ENCODE measurements around the gene HIVEP3. TPM values are rescaled to one million over a fixed set of nuclear protein-coding genes. Genes with fewer than 3 reads are reported as not detected.

Gene HIVEP3
- polyA plus RNA-seq, 1 of the 3 experiments (the other 2 are of a cell fraction), result 6.4 TPM

GRCh38 chr1:41901551-41901950 lies 17.2 kb downstream of the HIVEP3 start:
- peaks cover 20% of the 10 kb centered on the region for H3K79me2 ChIP-seq (ENCODE audit: insufficient read depth)
- H3K36me3 ChIP-seq (replicated peaks in 1 of 2; ENCODE audit: control insufficient read depth in 1 of 2, insufficient read depth in 2 of 2, low read length in 1 of 2), result no peaks in the 10 kb centered on the region
- no peaks in the 10 kb centered on the region for H4K20me1 ChIP-seq (ENCODE audit: insufficient read depth)
- H3K4me1 ChIP-seq (ENCODE audit: control insufficient read depth in 1 of 2, insufficient read depth in 2 of 2, low read depth in 1 of 2, low read length in 1 of 2), result peaks cover 10 to 47% of the 10 kb centered on the region in 2 experiments; a peak in 3 of 4 replicates
- no peaks in the 10 kb centered on the region for H3K9me2 ChIP-seq
- CTCF ChIA-PET, result interaction anchor here (1.0 kb wide), 1 partner anchor 328 kb away, joined by 3 read pairs; no protein-coding TSS in a partner anchor
- H3K4me3 ChIP-seq (ENCODE audit: low read depth in 2 of 2, low read length in 1 of 2), result peak overlapping the region in 1 of 2 experiments; percentile 31; a peak in 1 of 4 replicates
- peak overlapping the region; percentile 79 for H3K4me2 ChIP-seq
- POLR2A ChIA-PET, result no interaction called here
- H3K27ac ChIP-seq (ENCODE audit: low read depth in 2 of 2, low read length in 1 of 2), result peak overlapping the region; percentile 51 to 89; a peak in 3 of 4 replicates
- H3K9me3 ChIP-seq, result no peaks in the 10 kb centered on the region
- 0 out of 2 replicates have a peak overlapping the region, but pooled peaks have one; percentile 4 for H2AFZ ChIP-seq (ENCODE audit: low read depth)
- no peak for TF ChIP-seq MAX (IDR thresholded peaks at IDR 0.05; ENCODE audit: low read depth)
- TF ChIP-seq ZBTB33 (IDR thresholded peaks at IDR 0.05; ENCODE audit: borderline replicate concordance, low read depth), result no peak
- DNase-seq, result no peak
- no peaks in the 10 kb centered on the region for H3K27me3 ChIP-seq (ENCODE audit: insufficient read depth)
- 54% methylated on average over 3 of the region's 3 CpGs for WGBS (ENCODE audit: low lambda C conversion rate)
- H3K9ac ChIP-seq, result peak overlapping the region; percentile 70
- peaks cover 28% of the 10 kb centered on the region for H3F3A ChIP-seq (replicated peaks; ENCODE audit: insufficient read depth)

GRCh38 chr1:41900603-41901444 lies 17.9 kb downstream of the HIVEP3 start:
- WGBS (ENCODE audit: low lambda C conversion rate), result 38% methylated on average over 9 of the region's 9 CpGs
- Histone ChIP-seq H3K27ac (ENCODE audit: low read depth in 2 of 2, low read length in 1 of 2) (peak overlapping the region; percentile 51 to 89; a peak in 3 of 4 replicates), H3K4me3 (ENCODE audit: low read depth in 2 of 2, low read length in 1 of 2) (peak overlapping the region; percentile 2 to 44; a peak in 2 of 4 replicates), H3K4me1 (ENCODE audit: control insufficient read depth in 1 of 2, insufficient read depth in 2 of 2, low read depth in 1 of 2, low read length in 1 of 2) (peaks cover 10 to 47% of the 10 kb centered on the region in 2 experiments; a peak in 3 of 4 replicates), H2AFZ (ENCODE audit: low read depth) (peak overlapping the region; percentile 16; the same call in 1 of the 2 replicates), H3K9me3 (no peaks in the 10 kb centered on the region), H3K79me2 (ENCODE audit: insufficient read depth) (peaks cover 20% of the 10 kb centered on the region), H3K36me3 (replicated peaks in 1 of 2; ENCODE audit: control insufficient read depth in 1 of 2, insufficient read depth in 2 of 2, low read length in 1 of 2) (no peaks in the 10 kb centered on the region), H4K20me1 (ENCODE audit: insufficient read depth) (no peaks in the 10 kb centered on the region), H3K9me2 (no peaks in the 10 kb centered on the region), H3K4me2 (peak overlapping the region; percentile 79), H3K9ac (peak overlapping the region; percentile 70), H3K27me3 (ENCODE audit: insufficient read depth) (no peaks in the 10 kb centered on the region), H3F3A (replicated peaks; ENCODE audit: insufficient read depth) (peaks cover 28% of the 10 kb centered on the region)
- no peak for TF ChIP-seq FOXJ3 (CRISPR knock-in tag; IDR thresholded peaks at IDR 0.05)
- peak; percentile 80; the same call in 1 of the 2 replicates for TF ChIP-seq JUND (IDR thresholded peaks at IDR 0.05)
- TF ChIP-seq TEAD4 (IDR thresholded peaks at IDR 0.05; ENCODE audit: borderline replicate concordance, insufficient read depth), result 0 out of 2 replicates have a peak, but pooled peaks have one; percentile 28
- no peak for TF ChIP-seq POLR2AphosphoS5 (IDR thresholded peaks at IDR 0.05; ENCODE audit: low read depth, low read length)
- TF ChIP-seq PBX3 (IDR thresholded peaks at IDR 0.05), result peak; percentile 17; the same call in 1 of the 2 replicates
- TF ChIP-seq FOSL2 (IDR thresholded peaks at IDR 0.05; ENCODE audit: borderline replicate concordance, low read depth), result peak; percentile 87
- TF ChIP-seq MAX (IDR thresholded peaks at IDR 0.05; ENCODE audit: low read depth), result peak; percentile 61; the same call in 1 of the 2 replicates
- TF ChIP-seq SMC3 (IDR thresholded peaks at IDR 0.05; ENCODE audit: low read depth, low read length), result no peak
- no peak for TF ChIP-seq GABPA (IDR thresholded peaks at IDR 0.05; ENCODE audit: low read depth)
- 0 out of 2 replicates have a peak, but pooled peaks have one; percentile 40 for TF ChIP-seq TCF12 (IDR thresholded peaks at IDR 0.05)
- DNase-seq, result no peak
- CTCF ChIA-PET, result interaction anchor here (1.0 kb wide), 1 partner anchor 327 kb away, joined by 3 read pairs; no protein-coding TSS in a partner anchor
- POLR2A ChIA-PET, result no interaction called here
